ENCODE results near the gene COG5. TPM values are rescaled to one million over a fixed set of nuclear protein-coding genes. Genes with fewer than 3 reads are reported as not detected.
"Not testable (repeated sequence)": the region's sequence is repeated elsewhere in the genome, so short reads cannot be mapped to it uniquely, and the experiment has no call there.

The COG5 gene
- total RNA-seq, 1 donor from 2014 or later = 55.2 TPM

GRCh38 chr7:107160389-107160788, 403.3 kb downstream of the COG5 start:
- DNase-seq (ENCODE audit: low read depth) = no peak

DNA sequence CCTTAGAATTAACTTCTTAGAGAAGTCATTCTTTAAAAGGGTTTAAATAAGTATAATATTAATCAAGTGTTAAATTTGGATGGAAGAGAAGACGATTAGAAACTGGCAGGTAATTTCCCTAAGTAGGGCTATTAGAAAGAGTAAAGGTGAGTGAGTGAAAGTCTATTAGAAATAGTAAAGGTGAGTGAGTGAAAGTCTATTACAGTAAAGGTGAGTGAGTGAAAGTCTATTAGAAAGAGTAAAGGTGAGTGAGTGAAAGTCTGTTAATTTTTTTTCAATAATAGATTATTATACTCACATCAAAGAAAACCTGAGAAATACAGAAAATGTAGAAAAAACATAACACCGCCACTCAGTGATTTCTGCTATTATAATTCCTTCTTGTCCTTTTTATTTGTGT, 405.7 kb downstream of the COG5 start:
- DNase-seq (ENCODE audit: low read depth) = no peak

GRCh38 chr7:107157091-107157490, 406.6 kb downstream of the COG5 start:
- DNase-seq (ENCODE audit: low read depth) = no peak

- not testable (repeated sequence) for DNase-seq (ENCODE audit: low read depth)
These were observed 408.0 kb downstream of the COG5 start for GRCh38 chr7:107155726-107156125.

GRCh38 chr7:107154826-107155225, 408.9 kb downstream of the COG5 start:
- no peak for DNase-seq (ENCODE audit: low read depth)

GRCh38 chr7:107152011-107152410, 411.7 kb downstream of the COG5 start:
- DNase-seq (ENCODE audit: low read depth) = peak; percentile 75

Other genes starting within 250 kb of the COG5 start
- 0.05 TPM in 1 of 2 replicates, not detected in the other for gene GPR22, start 93.9 kb downstream of the COG5 start, total RNA-seq
- gene DUS4L, start 51 bp upstream of the COG5 start, total RNA-seq = 11.3 and 12.8 TPM in 2 replicates
- 63.4 and 116 TPM in 2 replicates for gene BCAP29, start 16.3 kb upstream of the COG5 start, total RNA-seq
- gene SLC26A4, start 96.9 kb upstream of the COG5 start, total RNA-seq = 0.10 and 0.87 TPM in 2 replicates
- gene CBLL1, start 180.2 kb upstream of the COG5 start, total RNA-seq = 26.6 and 29.2 TPM in 2 replicates
- gene SLC26A3, start 239.3 kb upstream of the COG5 start, total RNA-seq = not detected in 2 replicates